Naive B cell (primary cell): ENCODE measurements around the gene GAST. TPM values are rescaled to one million over a fixed set of nuclear protein-coding genes. Genes with fewer than 3 reads are reported as not detected.
"Not testable (repeated sequence)": the region's sequence is repeated elsewhere in the genome, so short reads cannot be mapped to it uniquely, and the experiment has no call there.

ENCODE experiments used
- ATAC-seq, 2 donors: fragments of 150-1000 bp; cut with Tn5 transposase; 2 replicates each; pipeline ENCODE4 v1.10.0; 2021; ENCODE audit warnings: low read depth in 2 of 2, mild to moderate bottlenecking in 2 of 2, moderate library complexity in 2 of 2
- DNase-seq: peaks from one replicate; pipeline ENCODE4 v3.0.0; 2022
- H3K27ac Mint-ChIP-seq, 6 donors: one replicate each; pipeline ENCODE4 v1.8.0; 2020 to 2022; ENCODE audit warnings: mild to moderate bottlenecking in 6 of 6, mixed read lengths in 6 of 6, moderate library complexity in 5 of 6, inconsistent platforms in 2 of 6
- H3K27me3 Mint-ChIP-seq, 3 donors: one replicate each; pipeline ENCODE4 v1.8.0; 2021 to 2022; ENCODE audit warnings: mixed read lengths in 3 of 3, mild to moderate bottlenecking in 1 of 3
- H3K36me3 Mint-ChIP-seq, 2 donors: one replicate each; pipeline ENCODE4 v1.8.0; 2020 to 2022; ENCODE audit warnings: mixed read lengths in 2 of 2, inconsistent platforms in 1 of 2, mild to moderate bottlenecking in 1 of 2
- H3K4me1 Mint-ChIP-seq, 3 donors: one replicate each; pipeline ENCODE4 v1.8.0; 2020 to 2022; ENCODE audit warnings: mixed read lengths in 3 of 3, inconsistent platforms in 1 of 3, mild to moderate bottlenecking in 1 of 3, moderate library complexity in 1 of 3
- H3K4me3 Mint-ChIP-seq, 8 donors: one replicate each; pipeline ENCODE4 v1.8.0; 2020 to 2022; ENCODE audit warnings: mild to moderate bottlenecking in 8 of 8, mixed read lengths in 8 of 8, moderate library complexity in 8 of 8, inconsistent platforms in 2 of 8
- H3K9me3 Mint-ChIP-seq, 7 donors: one replicate each; pipeline ENCODE4 v1.8.0; 2020 to 2022; ENCODE audit warnings: mixed read lengths in 7 of 7, mild to moderate bottlenecking in 5 of 7, inconsistent platforms in 2 of 7, moderate library complexity in 1 of 7
- polyA plus RNA-seq, 6 donors: library from polyadenylated mRNA; unstranded; fragments of 300-500 nt; fragmentation: Illumina TruSeq; gene quantifications; one replicate each; pipeline ENCODE4 v1.2.3, GENCODE V29; 2021; ENCODE audit warnings: low read depth in 6 of 6

GAST gene
- polyA plus RNA-seq, 6 donors from 2014 or later, result not detected

- H3K4me3 Mint-ChIP-seq, result peak within 1 kb of the TSS; percentile 92 to 100 (median 98)
- peak; percentile 99 for DNase-seq
- H3K36me3 Mint-ChIP-seq, result peaks cover 9 to 16% of the 10 kb centered on the region in 2 donors
- no peaks in the 10 kb centered on the region for H3K27me3 Mint-ChIP-seq
- no peaks in the 10 kb centered on the region for H3K9me3 Mint-ChIP-seq
- peaks cover 22 to 51% (median 42%) of the 10 kb centered on the region in 3 donors for H3K4me1 Mint-ChIP-seq
- peak; percentile 68 to 69 for ATAC-seq
- H3K27ac Mint-ChIP-seq, result peak within 1 kb of the TSS; percentile 99 to 100 (median 100)
These were observed 23.3 kb upstream of the GAST start, which contains the start of gene EIF1 for GRCh38 chr17:41688641-41689496. Gene EIF1, plus strand, starts transcription at chr17:41688885. Its CDS starts 154 bp downstream, at chr17:41689039.

GRCh38 chr17:41689497-41690299 is 22.4 kb upstream of the GAST start:
- Mint-ChIP-seq H3K4me3 (peak overlapping the region; percentile 92 to 100 (median 98)), H3K4me1 (peaks cover 22 to 53% (median 47%) of the 10 kb centered on the region in 3 donors), H3K27ac (peak overlapping the region; percentile 99 to 100 (median 100)), H3K36me3 (peaks cover 9 to 16% of the 10 kb centered on the region in 2 donors), H3K9me3 (no peaks in the 10 kb centered on the region), H3K27me3 (no peaks in the 10 kb centered on the region)
- ATAC-seq, result no peak
- DNase-seq, result peak; percentile 61

GRCh38 chr17:41690497-41690896 is 21.6 kb upstream of the GAST start:
- Mint-ChIP-seq H3K9me3 (no peaks in the 10 kb centered on the region), H3K4me3 (peak overlapping the region; percentile 64 to 100 (median 98)), H3K36me3 (peaks cover 9 to 16% of the 10 kb centered on the region in 2 donors), H3K27ac (peak overlapping the region; percentile 74 to 100 (median 100)), H3K4me1 (peaks cover 25 to 58% (median 50%) of the 10 kb centered on the region in 3 donors), H3K27me3 (no peaks in the 10 kb centered on the region)
- DNase-seq (no peak), ATAC-seq (no peak)

- H3K4me3 Mint-ChIP-seq, result peak overlapping the region; percentile 30 to 100 (median 94)
- peaks cover 30 to 65% (median 56%) of the 10 kb centered on the region in 3 donors for H3K4me1 Mint-ChIP-seq
- H3K36me3 Mint-ChIP-seq, result peaks cover 9 to 16% of the 10 kb centered on the region in 2 donors
- no peaks in the 10 kb centered on the region for H3K9me3 Mint-ChIP-seq
- peak overlapping the region; percentile 72 to 100 (median 91) for H3K27ac Mint-ChIP-seq
- peak; percentile 28 for DNase-seq
- H3K27me3 Mint-ChIP-seq, result no peaks in the 10 kb centered on the region
- no peak for ATAC-seq
These were observed 20.9 kb upstream of the GAST start for GRCh38 chr17:41691031-41691777.

- Mint-ChIP-seq H3K27me3 (no peaks in the 10 kb centered on the region), H3K4me1 (peaks cover 30 to 59% (median 50%) of the 10 kb centered on the region in 3 donors), H3K36me3 (peaks cover 9 to 16% of the 10 kb centered on the region in 2 donors), H3K9me3 (no peaks in the 10 kb centered on the region), H3K27ac (peak overlapping the region; percentile 62 to 100 (median 82)), H3K4me3 (peak overlapping the region in 4 of 8 donors; percentile 4 to 100 (median 56))
- ATAC-seq (no peak), DNase-seq (peak; percentile 40)
These were observed 19.2 kb upstream of the GAST start for GRCh38 chr17:41692722-41693521.

GRCh38 chr17:41695134-41695661 is 16.9 kb upstream of the GAST start:
- no peak for DNase-seq
- ATAC-seq, result no peak
- H3K4me1 Mint-ChIP-seq, result peaks cover 18 to 37% (median 35%) of the 10 kb centered on the region in 3 donors
- H3K27ac Mint-ChIP-seq, result peak overlapping the region in 4 of 6 donors; percentile 47 to 86 (median 72)
- no peaks in the 10 kb centered on the region for H3K27me3 Mint-ChIP-seq
- no peak overlapping the region for H3K4me3 Mint-ChIP-seq
- H3K36me3 Mint-ChIP-seq, result peaks cover 0 to 10% of the 10 kb centered on the region in 2 donors
- no peaks in the 10 kb centered on the region for H3K9me3 Mint-ChIP-seq

GRCh38 chr17:41695954-41696757 is 16.0 kb upstream of the GAST start:
- DNase-seq, result peak; percentile 73
- H3K9me3 Mint-ChIP-seq, result no peaks in the 10 kb centered on the region
- ATAC-seq, result peak; percentile 34 to 66
- H3K4me3 Mint-ChIP-seq, result peak overlapping the region in 2 of 8 donors; percentile 8 to 42
- peak overlapping the region in 5 of 6 donors; percentile 53 to 90 (median 86) for H3K27ac Mint-ChIP-seq
- H3K27me3 Mint-ChIP-seq, result no peaks in the 10 kb centered on the region
- peaks cover 18 to 37% (median 25%) of the 10 kb centered on the region in 3 donors for H3K4me1 Mint-ChIP-seq
- H3K36me3 Mint-ChIP-seq, result peaks cover 0 to 10% of the 10 kb centered on the region in 2 donors

GRCh38 chr17:41697122-41697962 is 14.8 kb upstream of the GAST start:
- Mint-ChIP-seq H3K27ac (no peak overlapping the region), H3K9me3 (no peaks in the 10 kb centered on the region), H3K4me1 (peaks cover 13 to 30% (median 18%) of the 10 kb centered on the region in 3 donors), H3K27me3 (peaks cover 0 to 6% (median 0%) of the 10 kb centered on the region in 3 donors), H3K4me3 (no peak overlapping the region), H3K36me3 (peaks cover 0 to 6% of the 10 kb centered on the region in 2 donors)
- DNase-seq (no peak), ATAC-seq (no peak)

GRCh38 chr17:41700843-41701242 is 11.3 kb upstream of the GAST start:
- not testable (repeated sequence) for ATAC-seq, H3K4me3 Mint-ChIP-seq, H3K4me1 Mint-ChIP-seq, DNase-seq, H3K36me3 Mint-ChIP-seq, H3K9me3 Mint-ChIP-seq, H3K27ac Mint-ChIP-seq
- H3K27me3 Mint-ChIP-seq, result peaks cover 0 to 10% (median 6%) of the 10 kb centered on the region in 3 donors

GRCh38 chr17:41702712-41703111 is 9.4 kb upstream of the GAST start:
- Mint-ChIP-seq H3K4me1 (no peaks in the 10 kb centered on the region), H3K27me3 (peaks cover 0 to 13% (median 6%) of the 10 kb centered on the region in 3 donors), H3K9me3 (no peaks in the 10 kb centered on the region), H3K36me3 (no peaks in the 10 kb centered on the region), H3K27ac (no peak overlapping the region), H3K4me3 (no peak overlapping the region)
- DNase-seq (no peak), ATAC-seq (no peak)
